Measurements from ENCODE around the gene HERC2.

HERC2 gene

GRCh38 chr15:28078191-28078719, 243.7 kb downstream of the HERC2 start:
- Histone ChIP-seq H3K27ac (ENCODE audit: low read depth, low read length, severe bottlenecking) (no peak overlapping the region), H3K36me3 (ENCODE audit: control insufficient read depth, insufficient read depth, low read length) (no peaks in the 10 kb centered on the region), H3K4me1 (ENCODE audit: control insufficient read depth, insufficient read depth, low read length, poor library complexity, severe bottlenecking) (no peaks in the 10 kb centered on the region), H3K9me3 (ENCODE audit: control insufficient read depth, low read length) (no peaks in the 10 kb centered on the region), H3K4me3 (ENCODE audit: extremely low read depth, insufficient read depth, low read length, poor library complexity, severe bottlenecking) (no peak overlapping the region)
- 88% methylated on average over 1 of the region's 1 CpG; no CpG with 5 or more reads in 1 of the 2 experiments for WGBS, 2 experiments (ENCODE audit: insufficient coverage in 2 of 2)

GRCh38 chr15:28075573-28075972, 246.4 kb downstream of the HERC2 start:
- Histone ChIP-seq H3K4me3 (ENCODE audit: extremely low read depth, insufficient read depth, low read length, poor library complexity, severe bottlenecking) (no peak overlapping the region), H3K9me3 (ENCODE audit: control insufficient read depth, low read length) (no peaks in the 10 kb centered on the region), H3K36me3 (ENCODE audit: control insufficient read depth, insufficient read depth, low read length) (no peaks in the 10 kb centered on the region), H3K4me1 (ENCODE audit: control insufficient read depth, insufficient read depth, low read length, poor library complexity, severe bottlenecking) (no peaks in the 10 kb centered on the region), H3K27ac (ENCODE audit: low read depth, low read length, severe bottlenecking) (no peak overlapping the region)
- WGBS, 2 experiments (ENCODE audit: insufficient coverage in 2 of 2): no CpG with 5 or more reads among the region's 1 CpG

GRCh38 chr15:28068930-28069329, 253.0 kb downstream of the HERC2 start:
- Histone ChIP-seq H3K9me3 (ENCODE audit: control insufficient read depth, low read length) (no peaks in the 10 kb centered on the region), H3K27ac (ENCODE audit: low read depth, low read length, severe bottlenecking) (no peak overlapping the region), H3K4me3 (ENCODE audit: extremely low read depth, insufficient read depth, low read length, poor library complexity, severe bottlenecking) (no peak overlapping the region), H3K4me1 (ENCODE audit: control insufficient read depth, insufficient read depth, low read length, poor library complexity, severe bottlenecking) (no peaks in the 10 kb centered on the region), H3K36me3 (ENCODE audit: control insufficient read depth, insufficient read depth, low read length) (no peaks in the 10 kb centered on the region)
- WGBS, 2 experiments (ENCODE audit: insufficient coverage in 2 of 2): no CpG with 5 or more reads among the region's 1 CpG

- no peaks in the 10 kb centered on the region for H3K36me3 ChIP-seq (ENCODE audit: control insufficient read depth, insufficient read depth, low read length)
- H3K27ac ChIP-seq (ENCODE audit: low read depth, low read length, severe bottlenecking): no peak overlapping the region
- no peaks in the 10 kb centered on the region for H3K4me1 ChIP-seq (ENCODE audit: control insufficient read depth, insufficient read depth, low read length, poor library complexity, severe bottlenecking)
- H3K9me3 ChIP-seq (ENCODE audit: control insufficient read depth, low read length): no peaks in the 10 kb centered on the region
- WGBS, 2 experiments (ENCODE audit: insufficient coverage in 2 of 2): 20% methylated on average over 1 of the region's 3 CpGs; no CpG with 5 or more reads in 1 of the 2 experiments
- H3K4me3 ChIP-seq (ENCODE audit: extremely low read depth, insufficient read depth, low read length, poor library complexity, severe bottlenecking): no peak overlapping the region
Measured at GRCh38 chr15:28066231-28066630, 255.7 kb downstream of the HERC2 start.
